Adrenal gland (tissue), 12 donors: ENCODE results near the gene NME7. TPM values are rescaled to one million over a fixed set of nuclear protein-coding genes. Genes with fewer than 3 reads are reported as not detected.

Experiments
- DNase-seq, 7 donors: peaks; one replicate each; pipeline ENCODE4 v3.0.0-alpha.2; 2019 to 2020
- H3K27ac ChIP-seq, 5 donors: fragments of 200-600 bp; sonication (generic) in 4 of 5; 1 replicate in 3 of 5; 2 replicates in 2 of 5; pipeline versions ENCODE4 v1.5.1 to v1.8.0; 2016 to 2020; ENCODE audit warnings: mild to moderate bottlenecking in 1 of 5
- H3K27me3 ChIP-seq: fragments of 200-600 bp; 2 replicates; pipeline ENCODE4 v1.8.0; 2021
- H3K36me3 ChIP-seq, 2 donors: fragments of 200-600 bp; replicated peaks in 1 of 2; 1 replicate in 1 of 2; 2 replicates in 1 of 2; pipeline versions ENCODE4 v1.5.1 to v1.8.0; 2018 to 2022
- H3K4me1 ChIP-seq, 2 donors: fragments of 200-600 bp; replicated peaks in 1 of 2; 1 replicate in 1 of 2; 2 replicates in 1 of 2; pipeline versions ENCODE4 v1.5.1 to v1.8.0; 2018 to 2021
- H3K4me3 ChIP-seq, 4 donors: fragments of 200-600 bp; sonication (generic) in 3 of 4; one replicate each; pipeline ENCODE4 v1.5.1; 2016 to 2018
- H3K9me3 ChIP-seq, 3 donors: fragments of 200-600 bp; sonication (generic) in 1 of 3; replicated peaks in 1 of 3; 1 replicate in 2 of 3; 2 replicates in 1 of 3; pipeline versions ENCODE4 v1.5.1 to v1.8.0; 2016 to 2021
- CTCF ChIP-seq, 6 experiments: fragments of 450-650 bp in 4 of 6; fragments of 200-600 bp in 2 of 6; sonication (generic) in 1 of 6; IDR thresholded peaks; 1 replicate in 5 of 6; 2 replicates in 1 of 6; pipeline versions ENCODE4 v1.5.1 to v1.8.0; 2016 to 2021; ENCODE audit warnings: antibody characterized with exemption in 6 of 6, mild to moderate bottlenecking in 2 of 6, moderate library complexity in 1 of 6
- POLR2A ChIP-seq, 2 donors: fragments of 450-650 bp; IDR thresholded peaks; one replicate each; pipeline ENCODE4 v1.6.1; 2017; ENCODE audit warnings: antibody characterized with exemption in 2 of 2, mild to moderate bottlenecking in 2 of 2, moderate library complexity in 1 of 2
- WGBS, 4 donors: extraction: QIAGEN DNeasy Blood & Tissue Kit in 2 of 4; methylation state at CpG; one replicate each; pipeline versions ENCODE4 v1.1.5 to v1.1.7; 2013 to 2017; 5-methylcytosine and 5-hydroxymethylcytosine counted together
- intact Hi-C, 2 donors: fragments of 100-400 bp; cut with DNase I; formaldehyde crosslinking; loops; one replicate each; pipeline versions ENCODE4 v1.14.1 to v1.15.0; 2022 to 2023
- polyA plus RNA-seq, 3 donors: library from polyadenylated mRNA; stranded (reverse); fragments of 200-250 nt in 2 of 3; fragments of 350-450 nt in 1 of 3; fragmentation: Illumina TruSeq in 1 of 3; extraction: RNeasy Lipid Tissue Mini Kit (QIAGEN cat#74804) in 1 of 3; gene quantifications; one replicate each; pipeline ENCODE4 v1.2.3, GENCODE V29; 2013 to 2014
- total RNA-seq, 9 donors: library from RNA; depleted of rRNA in 4 of 9; stranded (reverse); fragments of >200 nt in 4 of 9; fragments of 120-200 nt in 1 of 9; fragmentation: NEBNext Ultra II Directional in 1 of 9; extraction: Animal tissue kit (Norgen Biotek cat#: 25700) in 1 of 9; gene quantifications; one replicate each; pipeline versions ENCODE4 v1.1.0 to v1.2.4, GENCODE V29; 2013 to 2023
- donor health status: healthy with polysubstance abuse.
- donor health status: Bipolar disorder and iron deficiency.
- donor health status: DM: yes; HTN: yes; CAD: no.
- donor health status: DM: no; HTN: no; CAD: no.
- donor health status: DM: no; HTN: no; CAD: no.
- donor health status: DM: yes; HTN: yes; CAD: no.

The NME7 gene
- total and polyA plus RNA-seq, 12 donors: 3.3 to 41.4 (median 15.6) TPM

GRCh38 chr1:169196161-169196560, 171.4 kb downstream of the NME7 start:
- no peak overlapping the region for H3K27ac ChIP-seq
- no peak for DNase-seq
- intact Hi-C loops: no loop called here
- no peaks in the 10 kb centered on the region for H3K27me3 ChIP-seq
- H3K9me3 ChIP-seq: no peaks in the 10 kb centered on the region
- TF ChIP-seq POLR2A (IDR thresholded peaks at IDR 0.05) (no peak), CTCF (IDR thresholded peaks at IDR 0.05) (no peak)
- 92 to 97% (median 96%) methylated on average over 3 of the region's 3 CpGs for WGBS, 4 donors
- no peaks in the 10 kb centered on the region for H3K36me3 ChIP-seq
- no peak overlapping the region for H3K4me3 ChIP-seq
- H3K4me1 ChIP-seq: peaks cover 7 to 9% of the 10 kb centered on the region in 2 donors

- intact Hi-C loops: no loop called here
- H3K27ac ChIP-seq: no peak overlapping the region
- no peaks in the 10 kb centered on the region for H3K27me3 ChIP-seq
- 41 to 59% (median 50%) methylated on average over 4 of the region's 4 CpGs for WGBS, 4 donors
- H3K4me3 ChIP-seq: no peak overlapping the region
- H3K36me3 ChIP-seq: no peaks in the 10 kb centered on the region
- DNase-seq: peak; percentile 18 to 78 (median 54)
- peaks cover 7 to 9% of the 10 kb centered on the region in 2 donors for H3K4me1 ChIP-seq
- no peaks in the 10 kb centered on the region for H3K9me3 ChIP-seq
- TF ChIP-seq CTCF (IDR thresholded peaks at IDR 0.05) (peak in 2 of 6 experiments; percentile 24 to 32), POLR2A (IDR thresholded peaks at IDR 0.05) (no peak)
Measured at GRCh38 chr1:169193191-169193850, 174.3 kb downstream of the NME7 start.

DNA sequence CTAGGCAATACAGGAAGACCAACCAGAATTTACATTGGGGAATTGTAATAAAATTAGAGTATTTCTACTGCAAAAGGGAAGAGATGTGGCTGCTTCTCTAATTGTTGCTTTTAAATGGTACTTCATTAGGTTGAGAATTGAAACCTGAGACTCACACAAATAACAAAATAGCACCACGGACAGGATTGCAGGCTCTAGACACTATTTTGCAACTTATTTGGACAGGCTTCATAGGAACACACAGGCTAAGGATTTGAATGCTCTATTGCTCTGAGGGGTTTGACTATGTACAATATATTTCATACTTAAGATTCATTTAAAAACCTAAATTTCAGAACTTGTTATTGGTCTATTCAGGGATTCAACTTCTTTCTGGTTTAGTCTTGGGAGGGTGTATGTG, 181.5 kb downstream of the NME7 start:
- no peaks in the 10 kb centered on the region for H3K9me3 ChIP-seq
- no peaks in the 10 kb centered on the region for H3K4me1 ChIP-seq
- intact Hi-C loops: no loop called here
- no peaks in the 10 kb centered on the region for H3K27me3 ChIP-seq
- H3K27ac ChIP-seq: no peak overlapping the region
- H3K4me3 ChIP-seq: no peak overlapping the region
- H3K36me3 ChIP-seq: no peaks in the 10 kb centered on the region
- 67 to 80% (median 73%) methylated on average over 1 of the region's 1 CpG for WGBS, 4 donors
- TF ChIP-seq POLR2A (IDR thresholded peaks at IDR 0.05) (no peak), CTCF (IDR thresholded peaks at IDR 0.05) (no peak)
- DNase-seq: no peak

- H3K27ac ChIP-seq: no peak overlapping the region
- H3K4me3 ChIP-seq: no peak overlapping the region
- H3K27me3 ChIP-seq: no peaks in the 10 kb centered on the region
- H3K4me1 ChIP-seq: no peaks in the 10 kb centered on the region
- DNase-seq: no peak
- intact Hi-C loops: no loop called here
- 57 to 67% (median 61%) methylated on average over 1 of the region's 1 CpG for WGBS, 4 donors
- no peak for TF ChIP-seq CTCF (IDR thresholded peaks at IDR 0.05)
- H3K36me3 ChIP-seq: no peaks in the 10 kb centered on the region
- no peaks in the 10 kb centered on the region for H3K9me3 ChIP-seq
Measured at GRCh38 chr1:169184812-169185211, 182.8 kb downstream of the NME7 start.
